HG03139 (cell line): ENCODE measurements around the gene DMKN.

Experiments used
- ATAC-seq: cut with Tn5 transposase; IDR thresholded peaks from one replicate; pipeline ENCODE4 v1.9.1; 2021; ENCODE audit not compliant: unreplicated experiment

Gene DMKN

DNA sequence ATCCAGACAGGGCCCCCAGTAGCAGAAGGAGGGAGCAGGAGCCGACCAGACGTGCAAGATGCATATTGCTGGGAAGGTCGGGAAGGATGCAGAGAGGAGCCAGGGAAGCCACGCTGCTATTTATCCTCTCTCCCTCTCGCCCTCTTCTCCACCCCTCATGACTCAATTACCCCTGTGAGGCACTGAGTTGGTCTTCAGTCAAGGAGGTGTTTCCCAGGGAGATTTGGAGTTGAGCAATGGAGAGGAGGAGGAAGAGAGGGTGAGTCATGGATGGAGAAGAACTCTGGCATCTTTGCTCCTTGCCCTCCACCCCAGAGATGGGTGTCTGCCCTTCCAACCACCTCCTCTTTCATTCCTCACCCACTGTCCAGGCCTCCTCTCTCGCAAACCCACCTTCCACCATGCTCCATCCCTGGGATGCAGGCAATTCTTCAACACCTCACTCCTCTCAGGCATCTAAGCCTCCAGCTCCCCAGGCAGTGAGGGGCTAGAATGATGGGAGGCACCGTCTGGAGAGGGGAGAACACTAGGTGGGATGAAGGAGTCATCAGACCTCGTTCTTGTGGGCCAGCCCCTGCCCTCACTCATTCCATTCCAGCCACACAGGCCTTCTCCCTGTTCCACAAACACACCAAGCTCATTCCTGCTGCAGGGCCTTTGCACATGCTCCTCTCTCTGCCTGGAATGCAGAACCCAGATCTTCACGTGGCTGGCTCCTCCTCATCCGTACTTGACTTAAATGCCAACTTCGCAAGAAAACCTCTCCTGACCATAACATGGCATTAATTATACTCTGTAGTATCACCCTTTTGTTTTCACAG lies 15.0 kb upstream of the DMKN start, which contains the start of gene SBSN:
Gene SBSN (minus strand): TSS at position 94 of the 821 bp plus-strand sequence. CDS start 30 bp downstream, at position 64.
- no peak for ATAC-seq

DNA sequence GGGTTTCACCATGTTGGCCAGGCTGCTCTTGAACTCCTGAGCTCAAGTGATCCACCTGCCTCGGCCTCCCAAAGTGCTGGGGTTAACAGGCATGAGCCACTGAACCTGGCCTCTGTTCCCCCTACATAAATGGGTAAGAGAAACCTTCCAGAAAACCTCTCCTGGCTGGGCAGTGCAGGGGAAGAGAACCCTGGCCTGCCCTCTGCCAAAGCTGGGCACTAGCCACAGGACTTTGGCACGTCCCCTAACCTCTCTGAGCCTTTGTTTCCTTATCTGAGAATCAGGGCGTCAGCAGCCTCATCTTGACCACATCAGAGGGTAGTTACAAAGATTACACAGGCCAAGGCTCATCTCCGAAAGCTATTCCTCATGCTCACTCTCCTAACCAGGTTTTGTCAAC lies 12.4 kb upstream of the DMKN start:
- no peak for ATAC-seq

DNA sequence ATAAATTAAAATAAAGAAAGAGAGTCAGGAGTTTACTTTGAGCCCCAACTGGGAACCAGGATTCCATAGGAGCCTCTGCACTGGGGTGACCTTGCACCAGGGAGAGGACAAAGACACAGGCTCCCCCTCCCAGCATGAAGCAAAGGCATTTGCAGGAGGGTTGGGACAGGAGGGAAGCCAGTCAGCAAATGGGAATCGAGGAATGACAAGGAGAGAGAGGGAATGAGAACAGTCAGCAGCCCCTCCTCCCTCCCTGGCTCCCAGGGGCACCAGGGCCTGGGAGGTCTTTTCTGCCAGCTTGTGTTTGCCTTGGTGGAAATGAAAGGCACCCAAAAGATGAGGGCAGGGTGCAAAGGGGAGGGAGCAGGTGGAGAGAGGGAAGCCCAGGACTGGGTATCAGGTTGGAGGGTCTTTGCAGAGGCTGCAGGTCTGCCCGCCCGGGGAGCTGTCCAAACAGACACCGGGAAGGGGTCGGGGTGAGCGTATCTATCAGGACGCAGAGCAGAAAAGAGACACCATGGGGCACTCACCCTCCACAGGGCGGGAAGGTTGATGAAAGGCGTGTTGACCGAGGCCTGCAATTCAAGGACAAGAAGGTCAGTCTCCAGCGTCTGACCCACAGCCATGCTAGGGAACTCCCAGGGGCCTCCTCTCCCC lies 10.9 kb upstream of the DMKN start:
- ATAC-seq = no peak

DNA sequence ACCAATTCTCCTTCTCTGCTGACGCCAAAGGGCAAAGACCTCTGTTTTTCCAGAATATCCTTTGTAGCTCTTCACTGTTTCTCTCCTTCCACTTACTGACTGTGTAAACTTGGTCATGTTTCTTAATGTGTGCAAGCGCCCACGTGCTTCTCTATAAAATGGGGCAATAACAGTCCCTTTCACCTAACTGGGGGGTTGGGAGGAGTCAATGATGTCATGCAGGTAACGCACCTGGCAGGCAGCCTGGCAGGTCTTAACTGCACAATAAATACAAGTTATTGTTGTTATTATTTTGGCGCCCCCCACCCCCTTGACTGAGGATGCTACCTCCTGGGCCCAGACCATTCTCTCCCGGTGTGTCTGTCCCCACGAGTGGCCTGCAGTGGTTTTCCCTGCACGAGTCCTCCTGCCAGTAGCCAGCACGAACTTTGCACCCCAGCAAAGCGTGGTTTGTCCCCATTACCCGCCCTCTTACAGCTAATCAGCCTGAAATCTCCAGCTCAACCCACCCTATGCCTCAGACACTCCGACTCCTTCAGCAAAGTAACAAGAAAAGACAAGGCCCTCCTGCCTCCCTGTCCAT lies 9.4 kb upstream of the DMKN start:
- no peak for ATAC-seq

DNA sequence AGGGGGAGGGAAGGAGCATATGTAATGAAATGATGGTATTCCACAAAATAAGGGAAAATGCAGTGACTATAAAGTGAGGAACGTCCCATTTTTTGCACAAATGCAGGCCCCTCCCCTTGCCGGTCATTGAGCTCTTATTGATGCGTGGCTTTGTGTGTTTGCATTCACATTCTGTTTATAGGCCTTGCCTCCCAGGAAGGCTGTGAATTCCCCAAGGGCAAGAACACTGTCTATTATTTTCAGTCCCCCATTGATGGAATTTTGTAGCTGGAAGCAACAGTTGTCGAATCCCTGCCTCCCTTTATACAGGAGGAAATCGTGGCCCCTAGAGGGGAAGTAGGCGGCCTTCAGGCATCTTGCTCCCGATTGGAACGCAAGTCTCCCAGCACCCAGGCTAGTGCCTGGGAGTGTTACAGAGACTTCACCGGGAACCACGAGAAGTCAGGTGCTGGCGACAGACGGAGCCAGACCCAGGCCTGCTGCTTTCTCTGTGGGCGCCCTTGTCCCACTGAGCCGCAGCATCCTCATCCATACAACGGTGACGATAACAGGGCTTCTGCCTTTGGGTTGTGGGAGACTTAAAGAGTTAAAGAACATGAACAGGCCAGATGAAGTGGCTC lies 7.8 kb upstream of the DMKN start:
- no peak for ATAC-seq

DNA sequence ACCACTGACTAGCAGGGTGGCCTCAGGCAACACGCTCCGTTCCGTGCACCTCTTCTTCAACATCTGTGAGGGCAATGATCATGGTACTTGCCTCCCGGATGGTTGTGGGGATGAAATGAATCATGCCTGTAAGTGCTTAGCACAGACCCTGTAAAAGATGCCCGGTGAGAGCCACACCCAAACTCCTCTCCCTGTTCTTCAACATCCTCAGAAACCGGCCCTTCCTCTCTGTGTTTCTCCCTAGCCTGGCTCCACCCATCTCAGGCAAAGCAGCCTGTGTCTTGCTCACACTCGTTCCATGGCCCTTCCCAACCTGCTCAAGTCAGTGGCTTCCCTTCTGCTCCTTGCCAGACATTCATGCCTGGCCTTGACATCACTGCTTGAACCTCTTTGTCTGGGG lies 5.8 kb upstream of the DMKN start:
- no peak for ATAC-seq

DNA sequence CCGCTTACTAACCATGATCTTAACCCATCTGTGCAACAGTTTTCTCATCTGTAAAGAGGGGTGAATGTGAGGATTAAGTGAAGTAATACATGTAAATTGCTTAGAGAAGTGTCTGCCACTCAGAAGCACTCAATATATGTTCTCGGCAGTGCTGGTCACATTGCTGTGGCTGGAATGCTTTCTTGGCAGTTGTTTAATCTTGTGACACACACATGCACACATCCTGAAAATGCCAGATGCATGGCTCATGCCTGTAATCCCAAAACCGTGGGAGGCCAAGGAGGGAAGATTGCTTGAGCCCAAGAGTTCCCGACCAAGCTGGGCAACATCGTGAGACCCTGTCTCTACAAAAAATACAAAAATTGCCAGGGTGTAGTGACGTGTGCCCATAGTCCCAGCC lies 4.9 kb upstream of the DMKN start:
- no peak for ATAC-seq

DNA sequence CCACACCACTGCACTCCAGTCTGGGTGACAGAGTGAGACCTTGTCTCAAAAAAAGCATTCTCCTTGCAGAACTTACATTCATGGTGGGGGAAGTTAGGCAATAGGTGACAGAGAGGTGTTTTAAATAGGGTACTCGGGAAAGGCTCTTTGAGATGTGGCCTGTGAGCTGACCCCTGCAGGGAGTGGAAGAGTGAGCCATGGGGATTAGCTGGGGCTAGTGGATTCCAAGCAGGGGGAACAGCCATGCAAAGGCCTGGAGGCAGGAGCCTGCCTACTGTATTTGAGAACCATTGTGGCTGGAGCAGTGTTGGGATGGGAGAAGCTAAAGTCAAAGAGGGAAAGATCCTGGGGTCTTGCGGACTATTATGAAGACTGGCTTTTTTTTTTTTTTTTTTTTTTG lies 3.9 kb upstream of the DMKN start:
- no peak for ATAC-seq

DNA sequence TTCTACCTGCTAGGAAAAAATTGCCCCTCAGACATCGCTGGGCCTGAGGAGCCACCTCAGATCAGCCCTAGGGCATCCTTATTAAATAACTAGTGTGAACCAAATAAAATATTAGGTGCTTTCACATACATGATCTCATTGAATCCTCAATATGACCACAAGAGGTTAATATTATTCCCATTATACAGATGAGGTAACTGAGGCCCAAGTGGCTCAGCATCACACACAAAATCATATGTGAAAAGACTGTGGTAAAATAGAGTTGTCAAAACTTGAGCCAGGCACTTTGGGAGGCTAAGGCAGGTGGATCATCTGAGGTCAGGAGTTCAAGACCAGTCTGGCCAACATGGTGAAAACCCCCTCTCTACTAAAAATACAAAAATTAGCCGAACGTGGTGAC lies 2.9 kb upstream of the DMKN start:
- ATAC-seq = no peak

DNA sequence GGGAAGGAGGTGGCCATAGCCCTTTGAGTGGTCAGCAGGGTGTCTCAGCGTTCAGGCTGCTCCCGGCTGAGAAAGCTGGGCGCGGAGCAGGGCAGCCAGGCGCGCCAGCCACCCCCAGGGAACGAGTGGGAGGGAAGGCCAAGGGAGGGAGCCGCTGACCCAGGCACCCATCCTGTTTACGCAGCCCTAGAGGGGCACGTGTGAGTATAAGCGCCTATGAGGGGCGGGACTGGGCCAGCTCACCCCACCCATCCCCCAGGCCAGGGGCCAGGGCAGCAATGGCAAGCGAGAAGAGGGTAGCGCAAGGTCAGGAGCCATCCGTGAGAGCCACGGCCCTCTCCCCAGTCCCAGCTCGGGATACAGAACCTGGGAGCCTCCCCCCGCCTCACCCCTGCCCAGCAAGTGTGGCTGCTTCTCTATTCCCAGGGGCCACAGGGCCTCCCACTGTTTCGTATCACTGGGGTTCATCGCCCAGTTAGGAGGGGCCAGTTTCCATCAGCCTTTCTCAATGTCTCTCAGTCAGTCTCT lies 897 bp upstream of the DMKN start:
- no peak for ATAC-seq

DNA sequence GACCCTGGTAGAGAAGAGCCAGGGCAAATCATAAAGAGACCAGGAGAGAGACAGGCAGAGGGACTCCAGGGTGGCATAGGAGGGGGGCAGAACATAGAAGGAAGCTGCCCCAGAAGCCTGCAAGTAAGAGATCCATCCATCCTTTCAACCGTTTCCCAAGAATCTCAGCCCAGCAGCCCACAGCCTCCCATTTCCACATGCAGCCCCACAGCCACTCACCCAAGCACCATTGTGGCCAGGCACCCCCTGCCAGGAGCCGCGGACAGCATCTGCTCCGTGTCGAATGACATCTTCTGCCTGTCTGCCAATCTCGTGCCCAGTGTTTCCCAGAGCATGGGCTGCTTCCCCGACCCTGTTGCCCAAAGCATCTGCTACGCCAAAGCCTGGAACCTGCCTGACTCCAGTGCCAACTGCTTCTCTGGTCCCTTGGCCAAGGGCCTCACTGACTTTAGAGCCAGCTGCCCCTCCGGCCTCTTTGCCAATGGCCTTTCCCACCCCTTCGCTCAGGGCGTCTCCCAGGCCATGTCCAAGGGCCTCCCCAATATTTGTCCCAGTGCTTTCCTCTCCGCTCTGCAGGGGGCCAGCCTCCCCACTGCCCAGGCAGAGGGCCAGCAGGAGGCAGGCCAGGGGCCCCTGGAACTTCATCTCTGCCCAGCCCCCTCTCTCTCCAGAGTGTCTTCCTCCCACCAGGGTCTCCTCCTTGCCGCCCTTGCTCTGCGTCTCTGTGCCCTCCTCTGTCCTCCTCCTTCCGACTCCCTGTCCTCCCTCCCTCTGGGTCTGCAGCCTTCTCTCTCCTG lies 420 bp downstream of the DMKN start:
- no peak for ATAC-seq

DNA sequence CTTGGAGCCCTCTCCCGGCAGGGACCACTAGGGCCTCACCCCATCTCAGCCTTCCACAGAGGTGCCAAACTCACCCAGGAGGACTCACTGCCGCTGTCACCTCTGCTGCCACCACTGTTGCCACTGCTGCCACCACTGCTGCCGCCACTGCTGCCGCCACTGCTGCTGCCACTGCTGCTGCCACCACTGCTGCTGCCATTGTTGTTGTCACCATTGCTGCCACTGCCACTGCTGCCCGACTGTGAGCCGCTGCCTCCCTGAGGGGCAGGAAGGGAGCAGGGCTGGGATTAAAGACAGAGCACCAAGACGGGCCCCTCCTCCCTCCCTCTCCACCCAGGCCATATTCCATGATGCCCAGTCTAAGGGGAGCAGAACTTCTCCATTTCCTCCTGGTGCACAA lies 2.1 kb downstream of the DMKN start:
- ATAC-seq = no peak

DNA sequence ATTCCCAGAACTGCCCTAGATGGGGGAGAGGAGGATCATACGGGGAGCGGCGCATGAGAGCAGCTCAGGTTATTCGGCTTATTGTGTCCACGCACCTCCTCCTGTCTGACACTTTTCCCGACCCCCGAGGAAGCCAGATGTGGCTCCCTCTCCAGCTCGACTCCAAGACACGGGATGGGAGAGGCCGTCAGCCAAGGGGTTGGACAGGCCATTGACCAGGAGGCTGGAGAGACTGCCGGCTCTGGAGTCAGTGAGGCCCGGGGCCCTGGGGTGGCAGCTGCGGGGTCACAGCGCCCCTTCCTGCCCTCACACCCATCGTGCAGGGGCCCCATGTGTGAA lies 2.9 kb downstream of the DMKN start:
- ATAC-seq = no peak

DNA sequence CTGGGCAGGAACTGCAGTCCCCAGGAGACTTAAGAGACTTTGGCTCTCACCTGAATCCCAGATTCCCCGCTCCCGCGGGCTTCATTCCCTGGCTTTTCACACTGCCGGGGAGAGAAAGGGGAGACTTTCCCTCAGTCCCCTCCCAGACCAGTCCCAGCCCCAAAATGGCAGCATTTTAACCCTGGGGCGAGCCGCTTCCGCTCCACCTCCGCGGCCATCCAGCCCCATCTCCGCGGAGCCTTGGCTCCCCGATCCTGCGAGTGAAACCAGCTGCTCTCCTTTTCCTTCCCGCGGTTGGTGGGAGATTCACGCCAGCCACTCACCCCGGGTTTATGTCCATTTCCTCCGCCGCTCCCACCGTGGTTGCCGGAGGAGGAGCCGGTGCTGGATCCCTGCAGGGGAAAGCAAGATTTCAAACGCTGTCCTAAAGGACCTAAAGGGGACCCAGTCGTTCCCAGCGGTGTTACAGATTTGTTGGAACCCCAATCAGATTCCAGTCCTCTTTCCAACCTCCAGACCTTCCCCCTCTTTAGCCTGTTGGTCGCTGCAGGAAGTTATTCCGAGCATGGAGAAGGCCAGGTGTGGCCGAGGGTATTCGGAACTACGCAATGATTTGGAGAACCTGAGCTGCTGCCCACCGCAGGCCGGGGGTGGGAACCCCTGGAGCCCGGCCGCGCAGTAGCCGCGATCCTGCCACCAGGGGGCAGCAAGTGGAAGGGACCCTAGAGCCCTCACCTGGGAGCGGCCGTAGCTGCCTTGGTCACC lies 3.4 kb downstream of the DMKN start:
- ATAC-seq = no peak

DNA sequence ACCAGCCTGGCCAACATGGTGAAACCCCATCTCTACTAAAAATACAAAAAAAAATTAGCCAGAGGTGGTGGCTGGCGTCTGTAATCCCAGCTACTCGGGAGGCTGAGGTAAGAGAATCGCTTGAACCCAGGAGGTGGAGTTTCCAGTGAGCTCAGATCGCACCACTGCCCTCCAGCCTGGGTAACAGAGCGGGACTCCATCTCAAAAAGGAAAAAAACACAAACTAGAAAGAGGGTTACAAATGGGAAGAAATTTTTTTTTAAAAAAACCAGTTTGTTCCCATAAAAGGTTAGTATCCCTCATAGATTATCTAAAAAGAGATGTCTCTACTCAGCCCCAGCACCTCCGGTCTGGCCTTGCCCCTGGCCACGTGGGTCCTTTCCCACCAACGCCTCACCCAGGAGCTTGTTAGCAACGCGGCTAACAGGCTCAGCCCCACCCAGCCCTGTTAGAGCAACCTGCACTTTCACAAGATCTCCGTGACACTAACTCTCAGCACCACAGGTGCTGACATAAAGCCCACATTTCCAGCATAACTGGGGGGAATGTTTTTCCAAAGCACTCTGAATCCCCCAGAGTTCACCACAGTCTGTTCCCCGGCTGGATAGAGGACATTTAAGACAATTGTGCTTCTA lies 4.3 kb downstream of the DMKN start:
- ATAC-seq = no peak

DNA sequence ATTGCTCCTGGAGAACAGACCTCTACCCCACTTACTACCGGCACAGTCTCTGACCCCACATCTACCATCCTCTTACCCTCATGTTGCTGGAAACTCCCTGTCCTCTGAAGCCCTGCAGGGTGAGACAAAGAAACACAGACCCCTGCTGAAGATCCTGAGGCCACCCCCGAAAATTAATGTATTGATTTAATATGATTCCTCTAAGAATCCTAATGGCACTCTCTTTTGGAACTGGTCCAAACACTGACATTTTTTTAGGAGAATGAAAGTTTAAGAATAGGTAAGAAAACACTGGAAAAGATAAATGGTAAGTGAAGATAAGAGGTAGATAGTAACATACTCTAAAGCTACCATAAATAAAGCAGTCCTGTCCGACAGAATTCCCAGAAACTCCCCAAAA lies 5.3 kb downstream of the DMKN start:
- ATAC-seq = no peak

DNA sequence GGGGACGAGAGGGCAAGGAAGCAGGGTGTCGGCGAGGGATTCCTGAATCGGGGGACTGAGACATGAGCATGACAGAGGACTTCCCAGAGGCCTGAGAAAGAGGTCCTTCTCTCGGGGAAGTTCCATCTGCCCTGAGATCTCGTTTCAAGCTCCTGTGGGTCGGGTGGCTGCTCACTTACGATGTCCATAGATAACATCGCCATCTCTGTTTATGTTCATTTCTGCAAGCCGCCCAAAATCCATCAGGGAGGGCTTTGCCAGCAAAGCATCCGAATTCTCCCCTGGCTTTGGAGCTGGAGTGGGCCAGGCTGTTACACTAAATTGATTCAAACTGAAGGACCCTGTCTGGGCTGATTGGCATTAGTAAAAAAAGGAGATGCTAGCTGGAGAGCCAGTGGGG lies 5.9 kb downstream of the DMKN start:
- ATAC-seq = no peak

DNA sequence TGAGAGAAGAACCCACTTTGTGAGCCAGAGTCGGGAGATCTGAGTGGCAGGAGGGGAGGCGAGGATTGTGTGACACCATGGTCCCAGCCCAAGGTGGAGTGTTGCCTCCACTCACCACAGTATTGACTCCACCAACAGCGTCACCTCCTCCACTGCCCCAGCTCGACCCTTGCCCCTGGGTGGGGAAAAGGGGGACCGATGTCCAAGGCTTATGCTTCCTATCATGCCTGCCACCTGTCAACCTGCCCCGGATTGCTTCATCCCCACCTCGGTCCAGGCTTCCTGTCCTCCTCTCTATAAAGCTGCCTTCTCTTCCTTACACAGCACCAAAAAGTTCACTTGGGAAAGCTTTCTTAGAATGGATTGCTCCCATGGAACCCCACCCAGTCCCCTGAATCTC lies 7.4 kb downstream of the DMKN start:
- no peak for ATAC-seq

DNA sequence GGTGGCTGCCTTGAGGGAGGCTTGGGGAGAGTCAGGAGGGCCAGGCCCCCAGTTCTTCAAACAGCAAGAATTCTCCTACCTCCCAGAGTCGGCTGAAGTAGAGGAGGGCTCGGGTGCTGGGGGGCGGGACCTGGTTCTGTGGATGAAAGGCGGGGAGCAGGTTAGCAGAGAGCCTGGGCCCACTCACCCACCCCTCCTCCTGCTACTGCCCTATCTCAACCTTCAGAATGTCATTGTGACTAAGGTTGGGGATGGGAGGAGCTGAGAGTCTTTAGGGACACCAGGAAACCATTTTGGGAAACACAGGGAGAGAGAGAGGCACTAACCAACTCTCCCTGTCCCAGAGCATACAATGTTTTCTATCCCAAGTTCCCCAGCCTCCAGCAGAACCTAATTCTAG lies 10.7 kb downstream of the DMKN start:
- no peak for ATAC-seq

DNA sequence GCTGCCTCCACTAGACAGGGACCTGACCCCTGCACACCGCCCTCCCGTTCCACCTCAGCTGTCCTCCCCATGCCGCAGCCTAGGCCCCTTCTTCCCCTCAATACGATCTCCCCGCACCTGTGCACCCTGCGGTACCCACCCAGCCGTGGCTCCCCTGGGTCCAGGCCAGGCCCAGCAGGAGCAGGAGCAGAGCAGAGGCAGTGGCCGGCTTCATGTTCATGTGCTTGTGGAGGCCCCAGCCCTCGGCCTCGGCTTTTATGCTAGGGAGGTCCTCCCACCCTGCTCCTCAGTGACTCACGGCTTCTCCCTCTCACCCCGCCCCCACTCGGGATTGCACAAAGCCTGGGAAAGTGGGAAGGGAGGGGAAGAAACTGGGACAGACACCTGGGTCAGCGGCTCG lies 11.8 kb downstream of the DMKN start:
- ATAC-seq = no peak
